ENCODE data around the gene GJE1.

- TF ChIP-seq CTCF (IDR thresholded peaks at IDR 0.05; ENCODE audit: low read depth, low read length) (no peak), POLR2A (IDR thresholded peaks at IDR 0.05; ENCODE audit: extremely low read depth, insufficient read length) (no peak), MAX (IDR thresholded peaks at IDR 0.05; ENCODE audit: low read depth, low read length) (no peak), MYC (IDR thresholded peaks at IDR 0.05; ENCODE audit: low read depth, low read length) (no peak)
Observed at GRCh38 chr6:142152746-142153145, 20.0 kb downstream of the GJE1 start.
